Calu3 (cell line): ENCODE results near the gene SENP2. TPM values are rescaled to one million over a fixed set of nuclear protein-coding genes. Genes with fewer than 3 reads are reported as not detected.
A peak's percentile ranks its signal among the peaks of the same experiment; 100 is the strongest.
"Not testable (repeated sequence)": the region's sequence is repeated elsewhere in the genome, so short reads cannot be mapped to it uniquely, and the experiment has no call there.

ENCODE experiments used
- BruUV-seq: library from RNA; stranded (reverse); fragments of 400-500 nt; replicated peaks from 2 replicates; lab custom pipeline; 2021; lab: Mats Ljungman, UMichigan
- CTCF ChIA-PET: fragments of 300-600 bp; sonication (Branson Sonifier 250); formaldehyde crosslinking; loops from one replicate; lab custom pipeline; 2022; ENCODE audit warnings: antibody characterized with exemption; lab: Charles Lee
- DNase-seq: peaks from one replicate; pipeline ENCODE4 v3.0.0; 2022
- H3K27ac Mint-ChIP-seq: one replicate; pipeline ENCODE4 v1.8.0; 2022; ENCODE audit warnings: mixed read lengths; ENCODE audit not compliant: unreplicated experiment
- H3K27me3 Mint-ChIP-seq: one replicate; pipeline ENCODE4 v1.8.0; 2022; ENCODE audit warnings: mixed read lengths; ENCODE audit not compliant: unreplicated experiment
- H3K36me3 Mint-ChIP-seq: one replicate; pipeline ENCODE4 v1.8.0; 2022; ENCODE audit warnings: mild to moderate bottlenecking, moderate library complexity, mixed read lengths; ENCODE audit not compliant: insufficient read depth, unreplicated experiment
- H3K4me1 Mint-ChIP-seq: one replicate; pipeline ENCODE4 v1.8.0; 2022; ENCODE audit warnings: mild to moderate bottlenecking, low read depth, mixed read lengths; ENCODE audit not compliant: unreplicated experiment
- H3K4me3 Mint-ChIP-seq: one replicate; pipeline ENCODE4 v1.8.0; 2022; ENCODE audit warnings: mild to moderate bottlenecking, low read depth, moderate library complexity, mixed read lengths; ENCODE audit not compliant: unreplicated experiment
- H3K9me3 Mint-ChIP-seq: one replicate; pipeline ENCODE4 v1.8.0; 2022; ENCODE audit warnings: low read depth, mixed read lengths; ENCODE audit not compliant: unreplicated experiment
- intact Hi-C: fragments of 100-400 bp; cut with micrococcal nuclease; formaldehyde crosslinking; loops from one replicate; pipeline ENCODE4 v1.10.0; 2022; ENCODE audit not compliant: unreplicated experiment
- total RNA-seq: library from RNA; stranded (reverse); gene quantifications from 2 replicates; pipeline ENCODE4 v1.2.3, GENCODE V29; 2022
- TF ChIP-seq, protein P1 (sequence below): fragments of 200-600 bp; IDR thresholded peaks from one replicate; pipeline ENCODE4 v1.8.0; 2022; ENCODE audit warnings: antibody characterized with exemption; ENCODE audit not compliant: unreplicated experiment

The SENP2 gene
- total RNA-seq, 1 experiment from 2014 or later, result 87.1 TPM

DNA sequence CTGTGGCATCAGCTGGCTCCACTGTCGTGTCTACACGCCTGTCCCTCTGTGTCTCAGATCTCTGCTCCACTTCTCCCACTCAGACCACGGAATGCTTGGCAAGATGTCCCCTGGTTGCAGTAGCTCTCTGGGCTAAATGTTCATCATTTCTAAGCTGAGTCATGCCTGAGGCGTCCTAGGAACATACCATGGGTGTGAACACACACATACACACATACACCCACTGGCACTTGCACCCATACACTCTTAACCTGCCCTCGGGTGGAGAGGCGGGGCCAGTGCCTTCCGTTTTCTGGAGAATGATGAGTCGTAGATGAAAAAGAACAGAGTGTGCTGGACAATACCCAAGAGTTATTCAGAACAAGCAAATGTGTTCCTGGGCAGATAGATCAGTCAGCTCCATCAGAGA lies 72.4 kb downstream of the SENP2 start:
- BruUV-seq, result no TSS peak
- CTCF ChIA-PET, result interaction anchor here (2.6 to 3.7 kb wide), 3 partner anchors 13 to 285 kb away, joined by 18 to 24 read pairs (median 22); no protein-coding TSS in a partner anchor
- TF ChIP-seq, protein P1, sequence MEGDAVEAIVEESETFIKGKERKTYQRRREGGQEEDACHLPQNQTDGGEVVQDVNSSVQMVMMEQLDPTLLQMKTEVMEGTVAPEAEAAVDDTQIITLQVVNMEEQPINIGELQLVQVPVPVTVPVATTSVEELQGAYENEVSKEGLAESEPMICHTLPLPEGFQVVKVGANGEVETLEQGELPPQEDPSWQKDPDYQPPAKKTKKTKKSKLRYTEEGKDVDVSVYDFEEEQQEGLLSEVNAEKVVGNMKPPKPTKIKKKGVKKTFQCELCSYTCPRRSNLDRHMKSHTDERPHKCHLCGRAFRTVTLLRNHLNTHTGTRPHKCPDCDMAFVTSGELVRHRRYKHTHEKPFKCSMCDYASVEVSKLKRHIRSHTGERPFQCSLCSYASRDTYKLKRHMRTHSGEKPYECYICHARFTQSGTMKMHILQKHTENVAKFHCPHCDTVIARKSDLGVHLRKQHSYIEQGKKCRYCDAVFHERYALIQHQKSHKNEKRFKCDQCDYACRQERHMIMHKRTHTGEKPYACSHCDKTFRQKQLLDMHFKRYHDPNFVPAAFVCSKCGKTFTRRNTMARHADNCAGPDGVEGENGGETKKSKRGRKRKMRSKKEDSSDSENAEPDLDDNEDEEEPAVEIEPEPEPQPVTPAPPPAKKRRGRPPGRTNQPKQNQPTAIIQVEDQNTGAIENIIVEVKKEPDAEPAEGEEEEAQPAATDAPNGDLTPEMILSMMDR, result no peak
- Mint-ChIP-seq H3K36me3 (peaks cover 71% of the 10 kb centered on the region), H3K4me1 (peaks cover 12% of the 10 kb centered on the region), H3K9me3 (no peaks in the 10 kb centered on the region), H3K27me3 (no peaks in the 10 kb centered on the region), H3K27ac (peak overlapping the region; percentile 4), H3K4me3 (no peak overlapping the region)
- intact Hi-C loops, result no loop called here
- DNase-seq, result peak; percentile 34

DNA sequence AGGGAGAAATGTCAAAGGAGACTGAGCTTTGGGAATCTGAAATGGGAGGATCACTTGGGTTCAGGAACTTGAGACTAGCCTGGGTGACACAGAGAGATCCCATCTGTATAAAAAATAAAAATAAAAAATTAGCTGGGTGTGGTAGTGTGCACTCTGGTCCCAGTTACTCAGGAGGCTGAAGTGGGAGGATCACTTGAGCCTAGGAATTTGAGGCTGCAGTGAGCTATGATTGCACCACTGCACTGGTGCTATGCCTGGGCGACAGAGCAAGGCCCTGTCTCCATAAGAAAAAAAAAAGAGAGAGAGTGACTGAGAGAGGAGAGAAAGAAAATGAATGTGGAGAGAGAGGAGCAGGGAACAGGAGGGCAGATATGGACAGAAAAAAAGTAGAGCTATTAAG lies 72.8 kb downstream of the SENP2 start:
- Mint-ChIP-seq H3K4me1 (peaks cover 12% of the 10 kb centered on the region), H3K27me3 (no peaks in the 10 kb centered on the region), H3K4me3 (no peak overlapping the region), H3K27ac (peak overlapping the region; percentile 4), H3K9me3 (no peaks in the 10 kb centered on the region), H3K36me3 (peaks cover 67% of the 10 kb centered on the region)
- BruUV-seq, result no TSS peak
- intact Hi-C loops, result no loop called here
- TF ChIP-seq, protein P1, result no peak
- CTCF ChIA-PET, result interaction anchor here (2.6 to 3.7 kb wide), 3 partner anchors 12 to 285 kb away, joined by 18 to 24 read pairs (median 22); no protein-coding TSS in a partner anchor
- DNase-seq, result no peak

DNA sequence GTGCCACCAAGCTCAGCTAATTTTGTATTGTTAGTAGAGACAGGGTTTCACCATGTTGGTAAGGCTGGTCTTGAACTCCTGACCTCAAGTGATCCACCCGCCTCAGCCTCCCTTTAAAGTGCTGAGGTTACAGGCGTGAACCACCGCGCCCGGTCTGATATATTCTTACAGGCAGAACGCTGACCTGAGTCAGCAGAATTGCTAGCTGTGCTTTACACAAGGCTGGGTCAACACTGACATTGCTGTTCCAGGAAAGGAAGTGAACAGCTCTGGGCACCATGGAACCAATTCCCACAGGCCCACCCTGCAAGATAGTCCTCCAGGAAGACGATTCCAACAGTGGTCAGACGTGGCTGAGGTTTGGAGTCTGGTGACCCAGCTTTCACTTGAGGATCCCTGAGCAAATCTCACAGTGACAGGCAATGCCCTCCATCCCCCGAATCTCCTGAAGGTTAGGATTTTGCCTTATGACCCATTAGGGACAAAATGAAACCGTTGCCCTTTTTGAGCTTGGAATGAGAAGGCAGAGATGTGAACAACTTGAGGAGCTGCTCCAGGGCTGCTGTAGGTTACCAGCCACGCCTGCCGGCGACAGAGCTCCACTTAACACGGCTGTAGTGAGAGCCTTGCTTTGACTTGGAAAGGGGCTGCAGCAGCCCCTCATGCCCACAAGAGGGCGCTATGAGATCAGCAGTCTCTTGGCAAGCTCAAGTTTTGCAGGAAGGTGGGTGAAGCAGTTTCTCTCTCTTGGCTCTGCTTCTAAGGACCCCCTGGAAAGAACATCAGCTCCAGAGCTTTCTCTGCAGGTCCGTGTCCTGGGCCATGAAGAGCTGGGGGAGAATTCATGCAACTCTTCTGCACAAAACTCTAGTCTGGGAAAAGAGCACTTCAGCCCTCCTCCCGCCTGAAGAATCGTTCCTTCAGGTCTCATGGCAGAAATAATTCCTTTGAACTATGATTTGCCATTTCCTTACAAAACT lies 74.1 kb downstream of the SENP2 start:
- Mint-ChIP-seq H3K4me1 (peaks cover 12% of the 10 kb centered on the region), H3K36me3 (peaks cover 57% of the 10 kb centered on the region), H3K27ac (no peak overlapping the region), H3K9me3 (no peaks in the 10 kb centered on the region), H3K4me3 (no peak overlapping the region), H3K27me3 (no peaks in the 10 kb centered on the region)
- CTCF ChIA-PET, result interaction anchor here (0.5 to 3.7 kb wide), 35 partner anchors 8 to 439 kb away, joined by 3 to 30 read pairs (median 5); partner anchors contain the start of gene SENP2
- DNase-seq, result peak; percentile 86
- BruUV-seq, result no TSS peak
- intact Hi-C loops, result loop anchor here (5.0 kb wide), 2 partner anchors 107 to 267 kb away; no protein-coding TSS in a partner anchor
- TF ChIP-seq, protein P1, result peak; percentile 99

DNA sequence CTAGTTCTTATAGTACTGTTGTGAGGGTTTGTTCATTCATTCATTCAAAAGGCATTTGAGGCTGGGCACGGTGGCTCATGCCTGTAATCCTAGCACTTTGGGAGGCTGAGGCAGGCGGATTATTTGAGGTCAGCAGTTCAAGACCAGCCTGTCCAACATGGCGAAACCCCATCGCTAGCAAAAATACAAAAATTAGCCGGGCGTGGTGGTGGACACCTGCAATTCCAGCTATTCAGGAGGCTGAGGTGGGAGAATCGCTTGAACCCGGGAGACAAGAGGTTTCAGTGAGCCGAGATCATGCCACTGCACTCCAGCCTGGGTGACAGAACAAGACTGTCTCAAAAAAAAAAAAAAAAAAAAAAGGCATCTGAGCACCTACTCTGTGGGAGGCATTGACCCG lies 75.2 kb downstream of the SENP2 start:
- H3K27me3 Mint-ChIP-seq, result not testable (repeated sequence)

More for the DNA sequence above, 75.2 kb downstream of the SENP2 start:
- Mint-ChIP-seq H3K4me1 (peaks cover 12% of the 10 kb centered on the region), H3K36me3 (peaks cover 48% of the 10 kb centered on the region), H3K27ac (peak overlapping the region; percentile 2)
- CTCF ChIA-PET, result interaction anchor here (0.6 to 3.7 kb wide), 11 partner anchors 10 to 282 kb away, joined by 3 to 30 read pairs (median 9); no protein-coding TSS in a partner anchor
- H3K4me3 Mint-ChIP-seq, DNase-seq, H3K9me3 Mint-ChIP-seq, BruUV-seq: not testable (repeated sequence)
- intact Hi-C loops, result loop anchor here (5.0 kb wide), 2 partner anchors 106 to 266 kb away; no protein-coding TSS in a partner anchor
